HepG2 (cell line): ENCODE results near the gene MTHFD2L. TPM values are rescaled to one million over a fixed set of nuclear protein-coding genes. Genes with fewer than 3 reads are reported as not detected.
A peak's percentile ranks its signal among the peaks of the same experiment; 100 is the strongest.

Experiments used
- ATAD3A ChIP-seq: sonication (generic); formaldehyde crosslinking; IDR thresholded peaks from 2 replicates; pipeline ENCODE4 v1.4.0; 2020; ENCODE audit warnings: missing genetic modification reagents
- ELF3 ChIP-seq: IDR thresholded peaks from 2 replicates; pipeline ENCODE4 v1.6.1; 2016; ENCODE audit warnings: missing genetic modification reagents, missing compliant biosample characterization
- GRHL1 ChIP-seq: sonication (generic); formaldehyde crosslinking; conservative IDR thresholded peaks from 2 replicates; pipeline ENCODE4 v1.8.0; 2022; ENCODE audit warnings: missing genetic modification reagents
- HES4 ChIP-seq: sonication (generic); formaldehyde crosslinking; IDR thresholded peaks from 2 replicates; pipeline ENCODE4 v1.9.0; 2021; ENCODE audit warnings: mild to moderate bottlenecking, missing genetic modification reagents, borderline replicate concordance
- KDM5B ChIP-seq: sonication (generic); formaldehyde crosslinking; IDR thresholded peaks from 2 replicates; pipeline ENCODE4 v1.4.0; 2020; ENCODE audit warnings: missing genetic modification reagents, mild to moderate bottlenecking, borderline replicate concordance
- NR2F1 ChIP-seq, 2 experiments: fragments of 450-650 bp in 1 of 2; formaldehyde crosslinking in 1 of 2; IDR thresholded peaks; 2 replicates each; pipeline versions ENCODE4 v1.5.0 to v1.6.1; 2016 to 2020; ENCODE audit warnings: mild to moderate bottlenecking in 1 of 2, missing compliant biosample characterization in 1 of 2, missing genetic modification reagents in 1 of 2, moderate library complexity in 1 of 2
- RBFOX2 ChIP-seq: fragments of 200-400 bp; formaldehyde crosslinking; IDR thresholded peaks from 2 replicates; pipeline ENCODE4 v1.6.1; 2017; ENCODE audit warnings: low read depth, mild to moderate bottlenecking, low read length
- RORA ChIP-seq: sonication (generic); formaldehyde crosslinking; IDR thresholded peaks from 2 replicates; pipeline ENCODE4 v1.5.0; 2020; ENCODE audit warnings: mild to moderate bottlenecking, missing genetic modification reagents, moderate library complexity
- ZBTB26 ChIP-seq: IDR thresholded peaks from 2 replicates; pipeline ENCODE4 v1.6.1; 2016; ENCODE audit warnings: missing compliant biosample characterization, missing genetic modification reagents, borderline replicate concordance
- ZFP41 ChIP-seq: sonication (generic); formaldehyde crosslinking; IDR thresholded peaks from 2 replicates; pipeline ENCODE4 v1.4.0; 2020; ENCODE audit warnings: mild to moderate bottlenecking, missing genetic modification reagents, borderline replicate concordance
- ZFP90 ChIP-seq: sonication (generic); formaldehyde crosslinking; IDR thresholded peaks from 2 replicates; pipeline ENCODE4 v1.8.0; 2022; ENCODE audit warnings: missing genetic modification reagents, mild to moderate bottlenecking, inconsistent platforms, borderline replicate concordance
- ZNF142 ChIP-seq: sonication (generic); formaldehyde crosslinking; IDR thresholded peaks from 2 replicates; pipeline ENCODE4 v1.4.0; 2020; ENCODE audit warnings: missing genetic modification reagents
- ZNF3 ChIP-seq: IDR thresholded peaks from 2 replicates; pipeline ENCODE4 v1.7.0; 2017; ENCODE audit warnings: inconsistent platforms
- ZNF33A ChIP-seq: sonication (generic); formaldehyde crosslinking; IDR thresholded peaks from 2 replicates; pipeline ENCODE4 v1.5.1; 2020; ENCODE audit warnings: missing genetic modification reagents, mild to moderate bottlenecking, moderate library complexity, borderline replicate concordance
- ZNF501 ChIP-seq: sonication (generic); formaldehyde crosslinking; IDR thresholded peaks from 2 replicates; pipeline ENCODE4 v1.5.1; 2020; ENCODE audit warnings: mild to moderate bottlenecking, moderate library complexity, missing genetic modification reagents
- ZNF552 ChIP-seq: sonication (generic); formaldehyde crosslinking; IDR thresholded peaks from 2 replicates; pipeline ENCODE4 v1.9.0; 2022; ENCODE audit warnings: missing genetic modification reagents, mild to moderate bottlenecking, borderline replicate concordance
- polyA plus RNA-seq, 8 experiments: library from polyadenylated mRNA; depleted of rRNA in 3 of 8; stranded (reverse) in 7 of 8; unstranded in 1 of 8; fragments of >200 nt; fragmentation: Illumina TruSeq in 4 of 8; extraction: Trizol in 4 of 8; gene quantifications; 2 replicates each; pipeline versions ENCODE4 v1.2.1 to v1.2.3, GENCODE V29; 2011 to 2016; ENCODE audit warnings: low read depth in 4 of 8, missing spikeins in 1 of 8, mixed read lengths in 1 of 8; ENCODE audit not compliant: insufficient read depth in 1 of 8
- total RNA-seq, 5 experiments: library from RNA; depleted of rRNA; stranded (reverse); fragments of >200 nt; fragmentation: Illumina TruSeq; extraction: Trizol; gene quantifications; 2 replicates each; pipeline ENCODE4 v1.2.3, GENCODE V29; 2016; ENCODE audit warnings: low read depth in 1 of 5

The MTHFD2L gene
- total and polyA plus RNA-seq, 2 of the 13 experiments (the other 11 are each of a cell fraction or from before 2014, with no cell fraction given) = 10.5 to 14.9 TPM

GRCh38 chr4:74202062-74202586, 44.2 kb downstream of the MTHFD2L start (continued):
- TF ChIP-seq GRHL1 (CRISPR knock-in tag) (no peak), ELF3 (CRISPR knock-in tag) (peak; percentile 91), ZNF3 (CRISPR knock-in tag) (no peak), ZBTB26 (CRISPR knock-in tag) (no peak), RBFOX2 (no peak), NR2F1 (CRISPR knock-in tag; IDR thresholded peaks at IDR 0.05) (peak; percentile 80 to 99), KDM5B (CRISPR knock-in tag) (no peak), RORA (CRISPR knock-in tag) (no peak), ZNF142 (CRISPR knock-in tag) (no peak), ZNF552 (CRISPR knock-in tag) (no peak), ZFP41 (CRISPR knock-in tag) (no peak), ZNF33A (no peak), HES4 (CRISPR knock-in tag) (no peak), ATAD3A (CRISPR knock-in tag) (no peak), ZFP90 (CRISPR knock-in tag) (no peak), ZNF501 (CRISPR knock-in tag) (peak; percentile 35; the same call in 1 of the 2 replicates)
